BJ (cell line): Measurements from ENCODE around the gene CCHCR1. TPM values are rescaled to one million over a fixed set of nuclear protein-coding genes. Genes with fewer than 3 reads are reported as not detected.

ENCODE experiments used
- CTCF ChIA-PET: fragments of 350-600 bp; formaldehyde crosslinking; extraction: SDS; loops from one replicate; lab custom pipeline; 2021; ENCODE audit warnings: antibody characterized with exemption, inconsistent platforms; lab: Yijun Ruan, JAX
- POLR2A ChIA-PET: fragments of 300-600 bp; sonication (Branson Sonifier 250); formaldehyde crosslinking; extraction: SDS; loops from one replicate; lab custom pipeline; 2021; ENCODE audit warnings: antibody characterized with exemption; lab: Charles Lee
- DNase-seq: peaks from one replicate; pipeline ENCODE4 v3.0.0-alpha.2; 2011; ENCODE audit warnings: low read depth
- H3K27me3 ChIP-seq: 2 replicates; pipeline ENCODE4 v1.6.0; 2011; ENCODE audit warnings: low read length; ENCODE audit not compliant: control insufficient read depth, insufficient read depth
- H3K36me3 ChIP-seq: 2 replicates; pipeline ENCODE4 v1.5.1; 2011; ENCODE audit warnings: low read length; ENCODE audit not compliant: control insufficient read depth, insufficient read depth
- H3K4me3 ChIP-seq: 2 replicates; pipeline ENCODE4 v1.5.1; 2011; ENCODE audit warnings: low read depth, mild to moderate bottlenecking, control low read depth, low read length
- polyA plus RNA-seq: library from polyadenylated mRNA; depleted of rRNA; stranded (reverse); fragments of >200 nt; gene quantifications from 2 replicates; pipeline ENCODE4 v1.2.3, GENCODE V29; 2011
- TF ChIP-seq, protein P1 (sequence below): IDR thresholded peaks from 2 replicates; pipeline ENCODE4 v1.5.1; 2011; ENCODE audit warnings: low read depth, mild to moderate bottlenecking, control low read depth, inconsistent platforms, low read length, moderate library complexity; ENCODE audit not compliant: insufficient read depth

Gene CCHCR1
- polyA plus RNA-seq, 1 experiment, result 15.5 TPM

DNA sequence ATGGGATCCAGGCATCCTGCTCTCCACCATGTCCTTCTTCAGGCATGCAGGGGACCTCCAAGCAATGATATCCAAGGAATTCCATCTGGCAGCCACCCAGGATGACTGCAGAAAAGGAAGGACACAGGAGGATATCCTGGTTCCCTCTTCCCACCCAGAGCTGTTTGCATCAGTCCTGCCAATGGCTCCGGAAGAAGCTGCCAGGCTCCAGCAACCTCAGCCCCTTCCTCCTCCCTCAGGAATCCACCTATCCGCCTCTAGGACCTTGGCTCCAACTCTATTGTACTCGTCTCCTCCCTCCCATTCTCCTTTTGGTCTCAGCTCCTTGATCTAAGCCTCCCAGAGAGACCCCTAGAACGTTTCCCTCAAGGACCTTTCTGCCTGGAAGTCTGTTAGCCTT, 18.0 kb downstream of the CCHCR1 start:
- Histone ChIP-seq H3K4me3 (no peak overlapping the region), H3K36me3 (peaks cover under 1% of the 10 kb centered on the region; the same call in 1 of the 2 replicates), H3K27me3 (no peaks in the 10 kb centered on the region)
- TF ChIP-seq, protein P1, sequence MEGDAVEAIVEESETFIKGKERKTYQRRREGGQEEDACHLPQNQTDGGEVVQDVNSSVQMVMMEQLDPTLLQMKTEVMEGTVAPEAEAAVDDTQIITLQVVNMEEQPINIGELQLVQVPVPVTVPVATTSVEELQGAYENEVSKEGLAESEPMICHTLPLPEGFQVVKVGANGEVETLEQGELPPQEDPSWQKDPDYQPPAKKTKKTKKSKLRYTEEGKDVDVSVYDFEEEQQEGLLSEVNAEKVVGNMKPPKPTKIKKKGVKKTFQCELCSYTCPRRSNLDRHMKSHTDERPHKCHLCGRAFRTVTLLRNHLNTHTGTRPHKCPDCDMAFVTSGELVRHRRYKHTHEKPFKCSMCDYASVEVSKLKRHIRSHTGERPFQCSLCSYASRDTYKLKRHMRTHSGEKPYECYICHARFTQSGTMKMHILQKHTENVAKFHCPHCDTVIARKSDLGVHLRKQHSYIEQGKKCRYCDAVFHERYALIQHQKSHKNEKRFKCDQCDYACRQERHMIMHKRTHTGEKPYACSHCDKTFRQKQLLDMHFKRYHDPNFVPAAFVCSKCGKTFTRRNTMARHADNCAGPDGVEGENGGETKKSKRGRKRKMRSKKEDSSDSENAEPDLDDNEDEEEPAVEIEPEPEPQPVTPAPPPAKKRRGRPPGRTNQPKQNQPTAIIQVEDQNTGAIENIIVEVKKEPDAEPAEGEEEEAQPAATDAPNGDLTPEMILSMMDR, result no peak
- CTCF ChIA-PET, result interaction anchor here (1.0 to 9.2 kb wide), 6 partner anchors 11 to 244 kb away, joined by 3 to 166 read pairs (median 12); no protein-coding TSS in a partner anchor
- no peak for DNase-seq
- POLR2A ChIA-PET, result no interaction called here

- ChIA-PET POLR2A (no interaction called here), CTCF (interaction anchor here (1.0 to 9.2 kb wide), 10 partner anchors 10 to 244 kb away, joined by 3 to 166 read pairs (median 4); no protein-coding TSS in a partner anchor)
- Histone ChIP-seq H3K36me3 (no peaks in the 10 kb centered on the region; the same call in 1 of the 2 replicates), H3K27me3 (no peaks in the 10 kb centered on the region), H3K4me3 (no peak within 1 kb of the TSS)
- DNase-seq, result no peak
- TF ChIP-seq, protein P1, result no peak
Measured at GRCh38 chr6:31138982-31139381, 18.6 kb downstream of the CCHCR1 start, which contains the start of gene PSORS1C2. Gene PSORS1C2 (minus strand): TSS chr6:31139066. CDS start chr6:31139026, 40 bp downstream.

GRCh38 chr6:31135710-31136109, 21.9 kb downstream of the CCHCR1 start:
- no peak for DNase-seq
- TF ChIP-seq, protein P1, result no peak
- CTCF ChIA-PET, result interaction anchor here (1.0 to 8.2 kb wide), 4 partner anchors 10 to 231 kb away, joined by 3 to 66 read pairs (median 12); no protein-coding TSS in a partner anchor
- POLR2A ChIA-PET, result no interaction called here
- Histone ChIP-seq H3K27me3 (no peaks in the 10 kb centered on the region), H3K36me3 (no peaks in the 10 kb centered on the region), H3K4me3 (no peak overlapping the region)

DNA sequence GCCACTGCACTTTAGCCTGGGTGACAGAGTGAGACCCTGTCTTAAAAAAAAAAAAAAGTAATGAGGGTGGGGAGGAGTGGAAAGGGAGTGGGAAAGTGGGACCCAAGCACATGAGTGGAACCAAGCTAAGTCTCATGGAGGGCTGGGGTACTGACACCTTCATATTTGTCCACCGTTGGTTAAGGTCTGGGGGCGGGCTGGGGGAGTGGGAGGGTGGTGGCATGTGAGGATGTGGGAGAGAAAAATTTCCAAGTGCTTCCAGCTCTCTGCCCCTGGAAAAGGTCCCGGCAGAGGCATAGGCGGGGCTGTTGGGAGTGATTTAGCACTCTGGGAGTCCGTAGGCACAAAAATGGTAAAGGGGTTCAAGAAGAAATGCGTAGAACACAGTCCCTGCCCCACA, 24.8 kb downstream of the CCHCR1 start:
- POLR2A ChIA-PET, result no interaction called here

GRCh38 chr6:31131595-31131994, 26.0 kb downstream of the CCHCR1 start:
- Histone ChIP-seq H3K27me3 (no peaks in the 10 kb centered on the region; the same call in 1 of the 2 replicates), H3K4me3 (no peak overlapping the region), H3K36me3 (no peaks in the 10 kb centered on the region)
- TF ChIP-seq, protein P1, result no peak
- ChIA-PET POLR2A (no interaction called here), CTCF (interaction anchor here (1.1 to 8.2 kb wide), 5 partner anchors 40 to 235 kb away, joined by 3 to 66 read pairs (median 7); no protein-coding TSS in a partner anchor)
- no peak for DNase-seq

More for the DNA sequence above, 24.8 kb downstream of the CCHCR1 start:
- H3K4me3 ChIP-seq, result no peak overlapping the region
- H3K36me3 ChIP-seq, result no peaks in the 10 kb centered on the region
- CTCF ChIA-PET, result interaction anchor here (1.2 to 8.2 kb wide), 3 partner anchors 60 to 234 kb away, joined by 7 to 66 read pairs (median 11); no protein-coding TSS in a partner anchor
- no peaks in the 10 kb centered on the region; the same call in 1 of the 2 replicates for H3K27me3 ChIP-seq
- DNase-seq, result no peak
- TF ChIP-seq, protein P1, result no peak
